Right atrium auricular region (tissue), 2 donors: ENCODE results near the gene SDSL. TPM values are rescaled to one million over a fixed set of nuclear protein-coding genes. Genes with fewer than 3 reads are reported as not detected.

Experiments used
- DNase-seq: peaks from one replicate; pipeline ENCODE4 v3.0.0-alpha.2; 2019; ENCODE audit warnings: low spot score
- H3K27ac ChIP-seq, 2 donors: fragments of 200-600 bp; sonication (generic); 1 replicate in 1 of 2; 2 replicates in 1 of 2; pipeline ENCODE4 v1.5.1; 2016 to 2019
- H3K27me3 ChIP-seq, 2 donors: fragments of 200-600 bp; sonication (generic); one replicate each; pipeline versions ENCODE4 v1.5.1 to v1.6.0; 2017 to 2019
- H3K36me3 ChIP-seq: fragments of 200-600 bp; sonication (generic); one replicate; pipeline ENCODE4 v1.5.1; 2016
- H3K4me1 ChIP-seq, 2 donors: fragments of 200-600 bp; sonication (generic); one replicate each; pipeline versions ENCODE4 v1.5.1 to v1.6.0; 2017 to 2019
- H3K4me3 ChIP-seq, 2 donors: fragments of 200-600 bp; sonication (generic); 1 replicate in 1 of 2; 2 replicates in 1 of 2; pipeline ENCODE4 v1.5.1; 2017 to 2019; ENCODE audit warnings: mild to moderate bottlenecking in 1 of 2, moderate library complexity in 1 of 2
- H3K9me3 ChIP-seq, 2 donors: fragments of 200-600 bp; sonication (generic); one replicate each; pipeline ENCODE4 v1.5.1; 2019
- CTCF ChIP-seq, 2 donors: fragments of 200-600 bp; sonication (generic); IDR thresholded peaks; one replicate each; pipeline ENCODE4 v1.5.1; 2019; ENCODE audit warnings: antibody characterized with exemption in 2 of 2
- total RNA-seq, 2 donors: library from RNA; depleted of rRNA; stranded (reverse); fragments of >200 nt; gene quantifications; one replicate each; pipeline ENCODE4 v1.1.0, GENCODE V29; 2016

The SDSL gene
- total RNA-seq, 2 donors from 2014 or later: 2.8 to 5.5 TPM

GRCh38 chr12:113449299-113449698, 27.1 kb downstream of the SDSL start:
- Histone ChIP-seq H3K4me3 (no peak overlapping the region), H3K9me3 (no peaks in the 10 kb centered on the region), H3K27ac (no peak overlapping the region), H3K4me1 (no peaks in the 10 kb centered on the region), H3K36me3 (no peaks in the 10 kb centered on the region), H3K27me3 (no peaks in the 10 kb centered on the region)
- no peak for DNase-seq
- TF ChIP-seq CTCF (IDR thresholded peaks at IDR 0.05): no peak

- TF ChIP-seq CTCF (IDR thresholded peaks at IDR 0.05): no peak
- Histone ChIP-seq H3K36me3 (no peaks in the 10 kb centered on the region), H3K27ac (no peak overlapping the region), H3K4me1 (no peaks in the 10 kb centered on the region), H3K27me3 (no peaks in the 10 kb centered on the region), H3K9me3 (no peaks in the 10 kb centered on the region), H3K4me3 (no peak overlapping the region)
- DNase-seq: no peak
Measured at GRCh38 chr12:113449839-113450238, 27.7 kb downstream of the SDSL start.

GRCh38 chr12:113452458-113452857, 30.3 kb downstream of the SDSL start:
- H3K27me3 ChIP-seq: no peaks in the 10 kb centered on the region
- H3K9me3 ChIP-seq: no peaks in the 10 kb centered on the region
- H3K27ac ChIP-seq: no peak overlapping the region
- H3K4me1 ChIP-seq: no peaks in the 10 kb centered on the region
- H3K4me3 ChIP-seq: no peak overlapping the region
- no peaks in the 10 kb centered on the region for H3K36me3 ChIP-seq
- no peak for DNase-seq
- no peak for TF ChIP-seq CTCF (IDR thresholded peaks at IDR 0.05)

GRCh38 chr12:113453330-113453729, 31.1 kb downstream of the SDSL start:
- H3K4me1 ChIP-seq: no peaks in the 10 kb centered on the region
- H3K9me3 ChIP-seq: no peaks in the 10 kb centered on the region
- no peak for TF ChIP-seq CTCF (IDR thresholded peaks at IDR 0.05)
- no peak for DNase-seq
- no peaks in the 10 kb centered on the region for H3K27me3 ChIP-seq
- no peaks in the 10 kb centered on the region for H3K36me3 ChIP-seq
- H3K27ac ChIP-seq: no peak overlapping the region
- H3K4me3 ChIP-seq: no peak overlapping the region

- no peak for DNase-seq
- H3K27me3 ChIP-seq: no peaks in the 10 kb centered on the region
- H3K27ac ChIP-seq: no peak overlapping the region
Measured at GRCh38 chr12:113456199-113456598, 34.0 kb downstream of the SDSL start.

More at GRCh38 chr12:113456199-113456598, 34.0 kb downstream of the SDSL start:
- Histone ChIP-seq H3K36me3 (no peaks in the 10 kb centered on the region), H3K4me3 (no peak overlapping the region), H3K4me1 (no peaks in the 10 kb centered on the region), H3K9me3 (no peaks in the 10 kb centered on the region)
- no peak for TF ChIP-seq CTCF (IDR thresholded peaks at IDR 0.05)
